NCI-H524 treated with DMSO at 0.1 percent for 48 hours (cell line): ENCODE results near the gene SNX33.
A peak's percentile ranks its signal among the peaks of the same experiment; 100 is the strongest.
"Not testable (repeated sequence)": the region's sequence is repeated elsewhere in the genome, so short reads cannot be mapped to it uniquely, and the experiment has no call there.

Source experiments
- DNase-seq: peaks from one replicate; lab custom pipeline; 2025; lab: John Stamatoyannopoulos, UW

Gene SNX33

DNA sequence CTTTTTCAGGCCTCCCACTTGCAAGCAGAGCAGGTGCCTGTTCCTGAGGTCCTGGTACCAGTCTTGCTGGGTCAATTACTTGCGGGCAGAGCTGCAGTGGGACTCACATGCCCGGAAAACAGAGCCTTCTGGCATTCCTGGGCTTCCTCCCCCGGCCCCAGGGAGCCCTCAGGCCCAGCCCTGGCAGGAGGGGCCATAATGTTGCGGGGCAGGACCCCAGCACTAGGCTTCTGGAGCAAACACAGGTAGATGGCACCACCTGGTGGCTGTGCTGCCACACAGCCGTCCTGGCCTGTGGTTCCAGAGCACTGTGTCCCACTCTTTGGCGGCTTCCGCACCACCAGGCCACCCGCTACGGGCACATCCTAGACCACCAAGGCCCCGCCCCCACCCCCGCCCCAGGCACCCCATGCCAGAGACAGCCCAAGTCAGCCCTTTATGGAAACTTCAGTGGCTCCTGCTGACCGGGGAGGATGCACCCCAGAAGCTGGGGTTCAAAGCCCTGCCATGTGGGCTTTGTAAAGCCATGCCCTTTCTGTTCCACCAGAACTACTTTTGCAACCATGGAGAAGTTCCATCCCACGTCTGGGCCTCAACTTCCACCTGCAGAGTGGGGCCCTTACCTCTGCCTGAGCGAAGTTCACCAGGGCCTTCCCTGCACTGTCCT lies 36.1 kb downstream of the SNX33 start:
- DNase-seq: not testable (repeated sequence)

DNA sequence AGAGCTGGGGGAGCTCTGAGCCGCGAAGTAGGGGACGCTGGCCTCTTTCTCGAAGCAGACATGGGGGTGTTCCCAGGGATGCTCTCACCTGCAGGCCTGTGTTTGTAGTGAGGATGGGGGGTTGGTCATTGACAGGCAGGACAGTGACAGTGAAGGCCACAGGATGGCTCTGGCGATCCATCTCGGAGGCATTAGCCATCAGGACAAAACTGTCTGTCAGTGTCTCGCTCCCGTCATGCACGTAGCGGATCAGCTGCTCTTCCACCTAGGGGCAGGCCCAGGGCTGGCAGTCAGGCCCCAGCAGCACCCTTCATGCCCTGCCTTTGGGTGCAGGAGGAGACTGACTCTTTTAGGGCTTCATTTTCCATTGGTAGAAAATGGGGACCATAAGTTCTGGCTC lies 36.9 kb downstream of the SNX33 start:
- no peak for DNase-seq

GRCh38 chr15:75685195-75685594 lies 37.5 kb downstream of the SNX33 start:
- DNase-seq: no peak

DNA sequence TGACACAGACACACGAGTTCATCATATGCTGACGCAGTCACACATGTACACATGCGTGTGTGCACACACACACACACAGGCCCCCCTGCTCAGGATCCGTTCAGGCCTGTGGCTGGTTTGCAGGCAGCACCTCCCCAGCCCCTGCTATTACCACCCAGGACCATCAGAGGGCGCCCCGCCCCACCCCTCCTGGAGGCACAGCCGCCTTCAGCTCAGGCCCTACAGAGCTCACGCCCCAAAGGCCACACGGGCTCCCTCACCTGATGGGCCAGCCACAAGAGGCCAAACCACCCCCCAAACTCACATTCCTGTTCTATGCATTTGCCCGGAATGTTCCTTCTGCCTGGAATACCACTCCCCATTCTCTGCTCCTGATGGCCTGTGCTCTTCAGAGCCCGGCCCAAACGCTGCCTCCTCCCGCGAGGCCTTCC lies 38.5 kb downstream of the SNX33 start:
- DNase-seq: not testable (repeated sequence)

GRCh38 chr15:75687486-75688277 lies 40.0 kb downstream of the SNX33 start:
- no peak for DNase-seq

DNA sequence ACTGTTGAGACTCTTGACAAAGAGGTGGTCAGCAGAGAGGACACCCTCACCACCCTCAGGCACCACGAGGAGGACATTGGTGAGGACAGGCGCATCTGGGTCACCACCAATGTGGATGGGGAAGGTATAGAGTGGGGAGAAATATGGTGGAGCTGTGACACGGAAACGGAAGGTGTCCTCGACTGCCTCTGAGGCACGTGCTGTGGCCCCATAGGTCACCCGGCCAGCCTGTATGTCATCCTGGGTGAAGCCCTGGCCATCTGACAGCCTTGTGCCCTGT lies 40.5 kb downstream of the SNX33 start:
- no peak for DNase-seq

GRCh38 chr15:75688831-75689230 lies 41.1 kb downstream of the SNX33 start:
- no peak for DNase-seq

DNA sequence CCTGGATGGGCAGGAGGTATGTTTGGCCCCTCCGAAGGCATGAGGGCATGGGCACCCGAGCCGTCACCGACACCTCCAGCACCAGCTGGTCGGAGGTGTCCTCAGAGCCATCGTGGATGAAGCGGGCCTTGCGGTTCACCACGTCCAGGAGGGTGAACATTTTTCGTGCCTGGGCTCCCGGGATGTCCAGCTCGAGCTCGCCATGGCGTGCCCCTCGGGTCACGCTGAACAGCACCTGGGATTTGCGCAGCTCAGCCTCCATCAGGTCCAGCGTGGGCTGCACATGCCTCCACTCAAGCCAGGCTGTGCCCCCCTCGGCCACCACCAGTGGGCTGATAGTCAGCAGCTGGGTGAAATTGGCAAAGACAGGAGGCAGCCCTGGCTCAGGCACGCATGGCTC lies 41.7 kb downstream of the SNX33 start:
- DNase-seq: not testable (repeated sequence)

DNA sequence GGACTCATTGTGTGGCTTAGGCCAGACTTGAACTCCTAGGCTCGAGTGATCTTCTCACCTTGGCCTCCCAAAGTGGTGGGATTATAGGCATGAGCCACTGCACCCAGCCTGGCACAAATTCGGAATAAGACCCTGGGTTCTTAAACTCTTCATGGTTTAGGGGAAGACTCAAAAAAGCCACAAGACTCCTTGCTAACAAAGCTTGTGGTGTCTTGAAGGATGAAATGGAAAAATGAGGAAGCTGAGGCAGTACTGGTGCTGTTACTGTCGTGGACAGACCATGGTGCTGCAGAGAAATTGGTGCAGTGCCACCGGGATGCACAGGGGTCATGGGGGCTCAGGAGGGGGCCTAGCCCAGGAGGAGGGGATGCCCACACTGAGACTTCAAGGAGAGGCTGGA lies 44.6 kb downstream of the SNX33 start:
- not testable (repeated sequence) for DNase-seq

DNA sequence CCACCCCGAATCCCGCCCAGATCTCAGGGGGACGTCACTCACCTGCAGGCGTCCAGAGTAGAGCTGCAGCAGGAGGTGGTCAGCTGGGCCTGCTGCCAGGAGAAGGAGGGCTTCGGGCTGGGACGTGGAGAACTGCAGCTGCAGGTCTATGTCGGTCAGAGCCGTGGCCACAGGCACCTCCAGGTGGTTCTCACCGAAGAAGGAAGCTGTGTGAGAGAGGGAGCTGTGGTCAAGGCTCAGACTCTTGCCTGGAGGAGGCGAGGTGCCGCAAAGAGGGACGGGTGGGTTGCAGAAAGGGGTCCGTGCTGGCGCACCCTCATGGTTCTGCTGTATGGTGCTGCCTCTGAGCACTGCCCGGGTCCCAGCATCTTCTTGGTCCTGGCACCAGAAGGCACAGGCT lies 45.3 kb downstream of the SNX33 start:
- not testable (repeated sequence) for DNase-seq

GRCh38 chr15:75693501-75694240 lies 46.0 kb downstream of the SNX33 start:
- peak; percentile 29 for DNase-seq

DNA sequence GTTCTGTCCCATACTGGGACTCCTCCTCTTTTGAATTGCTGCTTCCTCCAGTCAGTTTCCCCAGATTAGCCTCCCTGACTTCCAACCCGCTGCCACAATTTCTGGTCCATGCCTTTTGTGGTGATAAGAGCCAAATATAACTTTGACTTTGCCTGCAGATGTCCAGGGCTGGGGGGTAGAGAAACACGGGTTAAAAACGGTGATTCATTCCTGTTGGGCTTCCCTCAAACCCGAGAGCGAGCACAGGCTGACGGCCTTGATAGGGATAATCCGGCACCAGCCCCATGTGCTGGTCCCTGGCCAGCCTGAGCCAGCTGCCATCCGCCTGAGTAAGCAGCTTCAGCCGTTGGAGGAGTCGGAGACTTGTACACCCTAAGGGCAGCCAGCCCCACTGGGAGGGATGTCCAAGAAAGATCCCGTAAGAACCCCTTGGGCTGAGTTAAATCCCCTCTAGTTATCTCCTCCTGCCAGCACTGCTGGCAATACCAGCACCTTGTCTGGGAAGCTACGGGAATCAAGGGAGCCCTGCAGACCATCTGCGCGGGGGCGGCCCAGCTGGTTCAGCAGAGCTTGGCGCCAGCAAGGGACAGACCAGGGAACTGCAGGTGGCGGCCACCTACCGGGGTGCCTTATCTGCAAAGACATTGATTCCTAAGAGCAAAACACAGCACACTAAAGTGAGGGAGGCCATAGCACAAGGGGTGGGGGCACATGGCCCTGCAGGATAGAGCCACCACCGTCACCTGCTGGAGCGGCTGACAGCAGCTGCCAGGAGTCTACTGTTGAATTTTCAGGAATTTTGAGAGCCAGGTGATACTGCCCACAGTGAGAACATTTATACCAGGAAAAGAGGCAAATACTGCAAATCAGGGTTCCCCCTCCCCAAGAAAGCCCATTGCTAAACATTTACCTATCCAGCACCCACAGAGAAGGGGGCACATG lies 46.8 kb downstream of the SNX33 start:
- peak; percentile 94 for DNase-seq

- DNase-seq: no peak
Observed at GRCh38 chr15:75695220-75695619, 47.5 kb downstream of the SNX33 start.

DNA sequence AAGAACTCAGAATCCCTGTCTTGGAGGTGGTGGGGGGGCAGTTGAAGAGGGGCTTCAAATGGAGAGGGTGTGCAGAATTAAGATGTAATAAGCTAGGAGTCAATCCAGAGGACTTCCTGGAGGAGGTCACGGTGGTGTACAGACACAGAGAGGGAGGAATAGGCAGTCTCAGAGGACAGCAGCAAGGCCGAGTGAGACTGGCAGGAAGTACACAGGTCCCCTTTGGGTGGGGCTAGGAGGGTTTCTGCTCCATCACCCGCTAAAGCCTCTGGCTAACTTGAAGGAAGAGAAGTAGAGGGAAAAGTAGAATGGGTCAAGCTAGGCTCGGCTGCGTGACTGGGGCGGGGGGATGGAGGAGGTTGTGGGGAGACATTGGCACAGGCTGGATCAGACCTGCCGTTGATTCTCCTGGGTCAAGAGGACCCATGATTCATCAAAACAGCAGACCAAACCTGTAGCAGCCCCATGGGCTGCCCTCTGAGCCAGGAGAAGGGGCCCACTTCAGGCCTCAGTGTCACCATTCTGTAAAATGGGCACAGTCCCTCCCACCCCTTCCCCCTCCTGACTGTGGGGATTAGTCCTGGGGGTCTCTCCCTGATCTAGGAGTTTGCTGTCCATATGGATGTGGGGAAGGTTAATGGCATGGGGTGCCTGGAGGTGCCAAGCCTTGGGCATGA lies 48.1 kb downstream of the SNX33 start:
- DNase-seq: no peak

DNA sequence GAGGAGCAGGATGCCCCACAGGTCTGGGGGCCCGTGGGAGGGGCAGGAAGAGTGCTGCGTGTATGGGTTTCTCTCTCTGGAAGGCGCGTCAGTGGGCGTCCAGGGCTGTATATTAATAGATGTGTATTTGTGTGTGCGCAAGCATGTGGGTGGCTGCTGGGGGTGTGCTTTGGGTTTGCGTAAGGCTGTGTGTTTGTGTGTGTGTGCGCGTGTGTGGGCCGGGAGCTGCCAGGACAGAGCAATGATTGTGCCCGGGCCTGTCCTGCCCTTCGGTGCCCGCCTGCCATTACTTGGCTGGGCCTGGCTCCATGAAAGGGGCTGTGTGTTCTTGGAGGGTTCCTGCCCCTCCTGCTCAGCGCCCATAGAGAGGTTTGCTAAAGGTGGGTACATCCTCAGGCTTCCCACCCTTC lies 48.6 kb downstream of the SNX33 start:
- DNase-seq: no peak

GRCh38 chr15:75696854-75697259 lies 49.1 kb downstream of the SNX33 start:
- DNase-seq: no peak

DNA sequence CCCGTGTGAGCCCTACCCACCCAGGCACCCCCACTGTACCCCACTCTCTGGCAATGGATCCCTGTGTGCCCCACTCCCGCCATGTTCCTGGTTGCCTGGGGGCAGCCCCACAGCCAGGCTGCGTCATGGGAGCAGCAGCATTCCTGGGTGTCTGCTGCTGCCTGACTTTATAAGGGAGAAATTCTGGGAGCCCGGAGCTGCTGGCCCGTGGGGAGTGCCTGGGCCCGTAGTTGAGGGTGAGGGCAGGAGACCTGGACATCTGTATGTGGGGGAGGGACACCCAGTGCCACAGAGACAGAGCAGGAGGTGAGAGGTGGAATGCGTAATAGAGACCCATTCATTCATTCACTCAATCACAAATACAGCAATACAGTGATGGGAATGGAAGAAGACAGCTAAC lies 49.8 kb downstream of the SNX33 start:
- DNase-seq: no peak

- not testable (repeated sequence) for DNase-seq
Observed at GRCh38 chr15:75697974-75698747, 50.4 kb downstream of the SNX33 start.

DNA sequence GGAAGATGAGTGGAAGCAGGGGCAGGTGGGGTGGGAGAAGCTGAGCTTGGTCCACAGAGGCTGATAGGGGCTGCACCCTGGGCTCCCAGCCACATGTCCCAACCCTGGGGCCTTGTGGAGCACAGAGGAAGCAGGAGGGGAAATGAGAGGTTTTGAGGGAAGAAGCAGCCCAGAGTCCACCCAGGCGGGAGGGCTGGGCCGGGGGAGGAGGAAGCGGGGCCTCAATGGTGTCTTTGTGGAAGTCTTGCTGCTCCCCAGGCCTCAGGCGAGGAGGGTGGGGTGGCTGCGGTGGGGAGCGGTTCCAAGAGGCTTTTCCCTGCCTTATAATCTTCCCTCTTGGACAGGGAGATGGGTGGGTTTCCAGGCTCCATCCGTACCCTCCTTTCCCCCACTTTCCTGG lies 51.8 kb downstream of the SNX33 start:
- not testable (repeated sequence) for DNase-seq
